Adrenal gland (tissue), 12 donors: ENCODE results near the gene CIART. TPM values are rescaled to one million over a fixed set of nuclear protein-coding genes. Genes with fewer than 3 reads are reported as not detected.

Experiments used
- DNase-seq, 7 donors: peaks; one replicate each; pipeline ENCODE4 v3.0.0-alpha.2; 2019 to 2020
- H3K27ac ChIP-seq, 5 donors: fragments of 200-600 bp; sonication (generic) in 4 of 5; 1 replicate in 3 of 5; 2 replicates in 2 of 5; pipeline versions ENCODE4 v1.5.1 to v1.8.0; 2016 to 2020; ENCODE audit warnings: mild to moderate bottlenecking in 1 of 5
- H3K27me3 ChIP-seq: fragments of 200-600 bp; 2 replicates; pipeline ENCODE4 v1.8.0; 2021
- H3K36me3 ChIP-seq, 2 donors: fragments of 200-600 bp; replicated peaks in 1 of 2; 1 replicate in 1 of 2; 2 replicates in 1 of 2; pipeline versions ENCODE4 v1.5.1 to v1.8.0; 2018 to 2022
- H3K4me1 ChIP-seq, 2 donors: fragments of 200-600 bp; replicated peaks in 1 of 2; 1 replicate in 1 of 2; 2 replicates in 1 of 2; pipeline versions ENCODE4 v1.5.1 to v1.8.0; 2018 to 2021
- H3K4me3 ChIP-seq, 4 donors: fragments of 200-600 bp; sonication (generic) in 3 of 4; one replicate each; pipeline ENCODE4 v1.5.1; 2016 to 2018
- H3K9me3 ChIP-seq, 3 donors: fragments of 200-600 bp; sonication (generic) in 1 of 3; replicated peaks in 1 of 3; 1 replicate in 2 of 3; 2 replicates in 1 of 3; pipeline versions ENCODE4 v1.5.1 to v1.8.0; 2016 to 2021
- POLR2A ChIP-seq, 2 donors: fragments of 450-650 bp; IDR thresholded peaks; one replicate each; pipeline ENCODE4 v1.6.1; 2017; ENCODE audit warnings: antibody characterized with exemption in 2 of 2, mild to moderate bottlenecking in 2 of 2, moderate library complexity in 1 of 2
- WGBS, 4 donors: extraction: QIAGEN DNeasy Blood & Tissue Kit in 2 of 4; methylation state at CpG; one replicate each; pipeline versions ENCODE4 v1.1.5 to v1.1.7; 2013 to 2017; 5-methylcytosine and 5-hydroxymethylcytosine counted together
- intact Hi-C, 2 donors: fragments of 100-400 bp; cut with DNase I; formaldehyde crosslinking; loops; one replicate each; pipeline versions ENCODE4 v1.14.1 to v1.15.0; 2022 to 2023
- polyA plus RNA-seq, 3 donors: library from polyadenylated mRNA; stranded (reverse); fragments of 200-250 nt in 2 of 3; fragments of 350-450 nt in 1 of 3; fragmentation: Illumina TruSeq in 1 of 3; extraction: RNeasy Lipid Tissue Mini Kit (QIAGEN cat#74804) in 1 of 3; gene quantifications; one replicate each; pipeline ENCODE4 v1.2.3, GENCODE V29; 2013 to 2014
- small RNA-seq, 2 donors: library from RNA; depleted of rRNA; stranded (forward); fragments of <200 nt; gene quantifications; one replicate each; pipeline ENCODE3, GENCODE V24; 2016
- total RNA-seq, 9 donors: library from RNA; depleted of rRNA in 4 of 9; stranded (reverse); fragments of >200 nt in 4 of 9; fragments of 120-200 nt in 1 of 9; fragmentation: NEBNext Ultra II Directional in 1 of 9; extraction: Animal tissue kit (Norgen Biotek cat#: 25700) in 1 of 9; gene quantifications; one replicate each; pipeline versions ENCODE4 v1.1.0 to v1.2.4, GENCODE V29; 2013 to 2023
- TF ChIP-seq, protein P1 (sequence below), 6 experiments: fragments of 450-650 bp in 4 of 6; fragments of 200-600 bp in 2 of 6; sonication (generic) in 1 of 6; IDR thresholded peaks; 1 replicate in 5 of 6; 2 replicates in 1 of 6; pipeline versions ENCODE4 v1.5.1 to v1.8.0; 2016 to 2021; ENCODE audit warnings: antibody characterized with exemption in 6 of 6, mild to moderate bottlenecking in 2 of 6, moderate library complexity in 1 of 6
- donor health status: healthy with polysubstance abuse.
- donor health status: Bipolar disorder and iron deficiency.
- donor health status: DM: yes; HTN: yes; CAD: no.
- donor health status: DM: no; HTN: no; CAD: no.
- donor health status: DM: no; HTN: no; CAD: no.
- donor health status: DM: yes; HTN: yes; CAD: no.

CIART gene
- total and polyA plus RNA-seq, 12 donors, result 4.4 to 24.6 (median 9.2) TPM

DNA sequence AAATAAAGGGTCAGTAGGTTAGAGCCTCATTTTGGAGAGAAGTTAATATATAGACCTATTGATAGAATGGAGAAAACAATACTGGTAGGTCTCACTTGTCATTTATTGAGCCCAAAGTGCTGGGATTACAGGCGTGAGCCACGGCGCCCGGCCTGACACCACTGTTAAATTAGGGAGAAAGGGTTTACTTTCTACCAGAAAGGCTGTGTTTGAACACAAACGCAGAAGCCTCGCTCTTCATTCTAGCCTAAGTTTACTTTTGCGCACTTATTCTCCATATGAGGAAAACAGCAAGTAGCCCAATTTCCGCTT lies 38.3 kb downstream of the CIART start:
- Histone ChIP-seq H3K27me3 (no peaks in the 10 kb centered on the region), H3K4me3 (peak overlapping the region in 2 of 4 donors; percentile 57 to 69), H3K4me1 (peaks cover 6 to 11% of the 10 kb centered on the region in 2 donors), H3K27ac (peak overlapping the region; percentile 32 to 93 (median 71)), H3K36me3 (peaks cover 0 to 9% of the 10 kb centered on the region in 2 donors), H3K9me3 (no peaks in the 10 kb centered on the region)
- intact Hi-C loops, result no loop called here
- no peak for DNase-seq
- no peak for TF ChIP-seq POLR2A (IDR thresholded peaks at IDR 0.05)
- TF ChIP-seq, protein P1, sequence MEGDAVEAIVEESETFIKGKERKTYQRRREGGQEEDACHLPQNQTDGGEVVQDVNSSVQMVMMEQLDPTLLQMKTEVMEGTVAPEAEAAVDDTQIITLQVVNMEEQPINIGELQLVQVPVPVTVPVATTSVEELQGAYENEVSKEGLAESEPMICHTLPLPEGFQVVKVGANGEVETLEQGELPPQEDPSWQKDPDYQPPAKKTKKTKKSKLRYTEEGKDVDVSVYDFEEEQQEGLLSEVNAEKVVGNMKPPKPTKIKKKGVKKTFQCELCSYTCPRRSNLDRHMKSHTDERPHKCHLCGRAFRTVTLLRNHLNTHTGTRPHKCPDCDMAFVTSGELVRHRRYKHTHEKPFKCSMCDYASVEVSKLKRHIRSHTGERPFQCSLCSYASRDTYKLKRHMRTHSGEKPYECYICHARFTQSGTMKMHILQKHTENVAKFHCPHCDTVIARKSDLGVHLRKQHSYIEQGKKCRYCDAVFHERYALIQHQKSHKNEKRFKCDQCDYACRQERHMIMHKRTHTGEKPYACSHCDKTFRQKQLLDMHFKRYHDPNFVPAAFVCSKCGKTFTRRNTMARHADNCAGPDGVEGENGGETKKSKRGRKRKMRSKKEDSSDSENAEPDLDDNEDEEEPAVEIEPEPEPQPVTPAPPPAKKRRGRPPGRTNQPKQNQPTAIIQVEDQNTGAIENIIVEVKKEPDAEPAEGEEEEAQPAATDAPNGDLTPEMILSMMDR (IDR thresholded peaks at IDR 0.05), result no peak
- 74 to 85% (median 83%) methylated on average over 8 of the region's 8 CpGs for WGBS, 4 donors

DNA sequence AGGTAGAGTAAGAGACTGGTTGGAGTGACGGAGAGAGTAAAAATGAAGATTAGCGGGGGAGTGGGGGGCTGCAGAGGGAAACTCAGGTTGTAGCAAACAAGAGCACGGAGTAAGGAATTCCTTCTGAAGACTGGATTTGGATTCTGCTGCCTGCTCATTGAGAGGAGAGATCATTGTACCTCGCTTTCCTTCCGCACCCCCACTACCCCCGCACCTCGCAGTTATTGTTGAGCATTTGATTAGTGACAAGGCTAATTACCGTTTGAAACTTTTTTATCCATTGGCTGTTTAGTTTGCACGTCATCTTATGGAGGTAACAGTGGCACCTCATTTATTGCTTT lies 39.4 kb downstream of the CIART start:
- WGBS, 4 donors, result 0 to 2% (median 1%) methylated on average over 9 of the region's 9 CpGs
- Histone ChIP-seq H3K36me3 (peaks cover 0 to 21% of the 10 kb centered on the region in 2 donors), H3K27me3 (no peaks in the 10 kb centered on the region), H3K4me3 (peak overlapping the region; percentile 44 to 96 (median 63)), H3K9me3 (no peaks in the 10 kb centered on the region), H3K27ac (peak overlapping the region in 4 of 5 donors; percentile 70 to 93 (median 78)), H3K4me1 (peaks cover 6 to 11% of the 10 kb centered on the region in 2 donors)
- TF ChIP-seq, protein P1 (IDR thresholded peaks at IDR 0.05), result no peak
- no peak for TF ChIP-seq POLR2A (IDR thresholded peaks at IDR 0.05)
- intact Hi-C loops, result no loop called here
- DNase-seq, result no peak

DNA sequence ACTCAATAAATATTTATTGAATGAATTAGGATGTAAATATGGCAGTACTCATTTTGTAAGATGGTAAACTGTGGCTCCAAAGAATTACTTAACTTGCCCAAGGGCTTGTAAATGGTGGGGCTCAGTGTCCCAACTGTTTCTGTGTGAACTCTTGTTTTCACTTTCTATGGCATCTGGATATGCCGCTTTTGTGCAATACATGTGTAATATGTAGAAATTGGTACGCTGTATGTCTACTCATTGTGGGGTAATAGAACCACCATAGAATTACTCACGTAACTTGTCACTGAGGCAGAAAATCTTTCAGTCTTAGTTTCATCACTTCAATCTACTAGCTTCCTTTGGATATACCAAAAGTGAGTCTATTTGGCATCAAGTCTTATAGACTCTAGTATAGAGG lies 40.0 kb downstream of the CIART start:
- intact Hi-C loops, result no loop called here
- H3K4me1 ChIP-seq, result peaks cover 6 to 11% of the 10 kb centered on the region in 2 donors
- WGBS, 4 donors, result 68 to 87% (median 81%) methylated on average over 3 of the region's 3 CpGs
- TF ChIP-seq, protein P1 (IDR thresholded peaks at IDR 0.05), result no peak
- no peak for TF ChIP-seq POLR2A (IDR thresholded peaks at IDR 0.05)
- peaks cover 0 to 26% of the 10 kb centered on the region in 2 donors for H3K36me3 ChIP-seq
- H3K4me3 ChIP-seq, result peak overlapping the region in 2 of 4 donors; percentile 57 to 69
- H3K9me3 ChIP-seq, result no peaks in the 10 kb centered on the region
- no peak for DNase-seq
- H3K27me3 ChIP-seq, result no peaks in the 10 kb centered on the region
- peak overlapping the region in 3 of 5 donors; percentile 71 to 93 (median 86) for H3K27ac ChIP-seq

DNA sequence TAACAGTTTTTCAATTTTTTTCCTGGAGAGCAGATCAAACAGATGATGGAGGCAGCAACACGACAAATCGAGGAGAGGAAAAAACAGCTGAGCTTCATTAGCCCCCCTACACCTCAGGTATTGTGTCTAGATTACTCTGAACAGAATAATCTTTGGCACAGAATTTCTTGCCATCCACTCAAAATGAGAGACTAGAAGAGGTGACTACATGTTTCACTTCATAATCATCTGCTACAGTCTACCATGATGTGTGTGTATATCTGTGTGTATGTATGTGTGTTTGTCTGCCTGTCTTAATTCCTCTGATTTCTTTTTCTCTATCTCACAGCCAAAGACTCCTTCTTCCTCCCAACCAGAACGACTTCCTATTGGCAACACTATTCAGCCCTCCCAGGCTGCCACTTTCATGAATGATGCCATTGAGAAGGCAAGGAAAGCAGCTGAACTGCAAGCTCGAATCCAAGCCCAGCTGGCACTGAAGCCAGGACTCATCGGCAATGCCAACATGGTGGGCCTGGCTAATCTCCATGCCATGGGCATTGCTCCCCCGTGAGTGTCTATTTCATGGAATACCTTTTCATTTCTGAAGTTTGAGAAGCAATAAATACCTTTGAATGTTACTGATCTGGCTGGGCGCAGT lies 50.4 kb downstream of the CIART start:
- Histone ChIP-seq H3K27ac (no peak overlapping the region), H3K27me3 (no peaks in the 10 kb centered on the region), H3K4me1 (no peaks in the 10 kb centered on the region), H3K4me3 (no peak overlapping the region), H3K36me3 (peaks cover 0 to 100% of the 10 kb centered on the region in 2 donors), H3K9me3 (no peaks in the 10 kb centered on the region)
- no peak for DNase-seq
- intact Hi-C loops, result no loop called here
- TF ChIP-seq, protein P1 (IDR thresholded peaks at IDR 0.05), result no peak
- no peak for TF ChIP-seq POLR2A (IDR thresholded peaks at IDR 0.05)
- 90 to 94% (median 90%) methylated on average over 6 to 7 of the region's 7 CpGs for WGBS, 4 donors

Small RNAs within 50 kb of the gene (small RNA-seq; reads per million reads assigned to genes)
- gene RNU2-17P, result 0.08 to 0.12 reads per million in 2 donors

Other genes with a start within 250 kb of the CIART start
- 10 to 100 TPM; 36.5 to 78.9 (median 54.2) TPM for gene VPS45, start 214.8 kb upstream of the CIART start, total RNA-seq
- 10 to 100 TPM; 49.2 to 67.4 (median 59.2) TPM for gene VPS45, start 214.8 kb upstream of the CIART start, polyA plus RNA-seq
- gene PLEKHO1, start 132.6 kb upstream of the CIART start, total RNA-seq, result 100 to 1,000 TPM in 1 of 9 donors, 10 to 100 TPM in 8; 36.2 to 109 (median 77.9) TPM
- 100 to 1,000 TPM in 2 of 3 donors, 10 to 100 TPM in 1; 47.3 to 298 (median 227) TPM for gene PLEKHO1, start 132.6 kb upstream of the CIART start, polyA plus RNA-seq
- gene ANP32E, start 46.4 kb upstream of the CIART start, total RNA-seq, result 10 to 100 TPM; 13.2 to 48.2 (median 23.0) TPM
- gene ANP32E, start 46.4 kb upstream of the CIART start, polyA plus RNA-seq, result 10 to 100 TPM; 35.8 to 81.9 (median 50.3) TPM
- 1 to 10 TPM in 1 of 9 donors, under 1 TPM in 4, not detected in 4; 0.32 to 1.1 (median 0.69) TPM for gene CA14, start 24.8 kb upstream of the CIART start, total RNA-seq
- gene CA14, start 24.8 kb upstream of the CIART start, polyA plus RNA-seq, result under 1 TPM in 1 of 3 donors, not detected in 2; 0.51 TPM
- gene APH1A, start 13.5 kb upstream of the CIART start, total RNA-seq, result 100 to 1,000 TPM; 102 to 179 (median 129) TPM
- gene APH1A, start 13.5 kb upstream of the CIART start, polyA plus RNA-seq, result 10 to 100 TPM; 59.4 to 96.6 (median 88.2) TPM
- gene C1orf54, start 9.8 kb upstream of the CIART start, total RNA-seq, result 10 to 100 TPM in 2 of 9 donors, 1 to 10 TPM in 6, under 1 TPM in 1; 0.54 to 12.8 (median 8.6) TPM
- gene C1orf54, start 9.8 kb upstream of the CIART start, polyA plus RNA-seq, result 10 to 100 TPM in 2 of 3 donors, 1 to 10 TPM in 1; 7.8 to 30.8 (median 26.1) TPM
- gene MRPS21, start 11.3 kb downstream of the CIART start, total RNA-seq, result 100 to 1,000 TPM in 1 of 9 donors, 10 to 100 TPM in 8; 28.9 to 105 (median 86.8) TPM
- gene MRPS21, start 11.3 kb downstream of the CIART start, polyA plus RNA-seq, result 100 to 1,000 TPM; 112 to 367 (median 296) TPM
- 10 to 100 TPM; 16.8 to 69.0 (median 38.1) TPM for gene PRPF3, start 39.0 kb downstream of the CIART start, total RNA-seq
- gene PRPF3, start 39.0 kb downstream of the CIART start, polyA plus RNA-seq, result 100 to 1,000 TPM in 2 of 3 donors, 10 to 100 TPM in 1; 51.5 to 107 (median 103) TPM
- 10 to 100 TPM; 11.3 to 44.5 (median 24.8) TPM for gene RPRD2, start 81.6 kb downstream of the CIART start, total RNA-seq
- 10 to 100 TPM in 2 of 3 donors, 1 to 10 TPM in 1; 7.3 to 32.0 (median 11.2) TPM for gene RPRD2, start 81.6 kb downstream of the CIART start, polyA plus RNA-seq
- 10 to 100 TPM; 21.6 to 87.4 (median 31.6) TPM for gene TARS2, start 204.9 kb downstream of the CIART start, total RNA-seq
- gene TARS2, start 204.9 kb downstream of the CIART start, polyA plus RNA-seq, result 10 to 100 TPM; 24.9 to 28.8 (median 28.2) TPM
- gene ECM1, start 225.6 kb downstream of the CIART start, total RNA-seq, result 10 to 100 TPM in 8 of 9 donors, 1 to 10 TPM in 1; 5.4 to 63.0 (median 19.8) TPM
- 10 to 100 TPM; 22.2 to 54.4 (median 44.4) TPM for gene ECM1, start 225.6 kb downstream of the CIART start, polyA plus RNA-seq
- gene FALEC, start 233.2 kb downstream of the CIART start, total RNA-seq, result under 1 TPM in 2 of 9 donors, not detected in 7; 0.50 to 0.61 TPM
- gene FALEC, start 233.2 kb downstream of the CIART start, polyA plus RNA-seq, result under 1 TPM in 1 of 3 donors, not detected in 2; 0.40 TPM